Sigmoid colon (tissue), 4 donors: Measurements from ENCODE around the gene FAM156B.
"Not testable (repeated sequence)": the region's sequence is repeated elsewhere in the genome, so short reads cannot be mapped to it uniquely, and the experiment has no call there.

Experiments used
- EP300 ChIP-seq, 4 donors: sonication (generic); formaldehyde crosslinking; IDR thresholded peaks; one replicate each; pipeline ENCODE4 v1.6.1; 2017; ENCODE audit warnings: antibody characterized with exemption in 4 of 4
- POLR2A ChIP-seq, 2 donors: fragments of 450-650 bp; IDR thresholded peaks; one replicate each; pipeline ENCODE4 v1.6.1; 2016; ENCODE audit warnings: antibody characterized with exemption in 2 of 2, mild to moderate bottlenecking in 2 of 2, moderate library complexity in 2 of 2
- POLR2AphosphoS5 ChIP-seq, 4 donors: sonication (generic); formaldehyde crosslinking; IDR thresholded peaks; one replicate each; pipeline ENCODE4 v1.6.1; 2017; ENCODE audit warnings: antibody characterized with exemption in 4 of 4
- TF ChIP-seq, protein P1 (sequence below), 4 experiments: fragments of 450-650 bp in 3 of 4; fragments of 200-600 bp in 1 of 4; IDR thresholded peaks; one replicate each; pipeline ENCODE4 v1.5.1; 2016 to 2019; ENCODE audit warnings: antibody characterized with exemption in 4 of 4, mild to moderate bottlenecking in 3 of 4, moderate library complexity in 2 of 4

DNA sequence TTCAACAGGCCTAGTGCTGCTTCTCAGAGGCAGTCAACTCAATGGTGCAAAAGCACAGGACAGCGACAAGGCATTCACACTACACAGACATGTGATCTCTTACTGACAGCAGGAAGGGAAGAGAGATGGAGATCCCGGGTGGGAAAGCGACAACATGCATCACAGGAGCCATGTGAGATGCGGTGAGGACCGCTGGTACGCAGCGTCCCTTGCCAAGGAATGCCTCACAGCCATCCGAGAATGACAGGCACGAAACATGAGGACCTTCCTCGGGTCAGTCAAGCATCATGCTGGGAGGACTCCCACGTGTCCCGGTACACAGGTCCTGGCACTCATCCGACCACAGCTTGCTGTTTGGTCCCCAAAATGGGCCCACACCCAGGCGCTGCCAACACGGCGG is 50.4 kb downstream of the FAM156B start:
- TF ChIP-seq, protein P1, sequence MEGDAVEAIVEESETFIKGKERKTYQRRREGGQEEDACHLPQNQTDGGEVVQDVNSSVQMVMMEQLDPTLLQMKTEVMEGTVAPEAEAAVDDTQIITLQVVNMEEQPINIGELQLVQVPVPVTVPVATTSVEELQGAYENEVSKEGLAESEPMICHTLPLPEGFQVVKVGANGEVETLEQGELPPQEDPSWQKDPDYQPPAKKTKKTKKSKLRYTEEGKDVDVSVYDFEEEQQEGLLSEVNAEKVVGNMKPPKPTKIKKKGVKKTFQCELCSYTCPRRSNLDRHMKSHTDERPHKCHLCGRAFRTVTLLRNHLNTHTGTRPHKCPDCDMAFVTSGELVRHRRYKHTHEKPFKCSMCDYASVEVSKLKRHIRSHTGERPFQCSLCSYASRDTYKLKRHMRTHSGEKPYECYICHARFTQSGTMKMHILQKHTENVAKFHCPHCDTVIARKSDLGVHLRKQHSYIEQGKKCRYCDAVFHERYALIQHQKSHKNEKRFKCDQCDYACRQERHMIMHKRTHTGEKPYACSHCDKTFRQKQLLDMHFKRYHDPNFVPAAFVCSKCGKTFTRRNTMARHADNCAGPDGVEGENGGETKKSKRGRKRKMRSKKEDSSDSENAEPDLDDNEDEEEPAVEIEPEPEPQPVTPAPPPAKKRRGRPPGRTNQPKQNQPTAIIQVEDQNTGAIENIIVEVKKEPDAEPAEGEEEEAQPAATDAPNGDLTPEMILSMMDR (IDR thresholded peaks at IDR 0.05), result not testable (repeated sequence)
- TF ChIP-seq POLR2A, POLR2AphosphoS5, EP300 (IDR thresholded peaks at IDR 0.05): not testable (repeated sequence)
